ENCODE data around the gene PHB1.
"Not testable (repeated sequence)": the region's sequence is repeated elsewhere in the genome, so short reads cannot be mapped to it uniquely, and the experiment has no call there.

PHB1 gene

DNA sequence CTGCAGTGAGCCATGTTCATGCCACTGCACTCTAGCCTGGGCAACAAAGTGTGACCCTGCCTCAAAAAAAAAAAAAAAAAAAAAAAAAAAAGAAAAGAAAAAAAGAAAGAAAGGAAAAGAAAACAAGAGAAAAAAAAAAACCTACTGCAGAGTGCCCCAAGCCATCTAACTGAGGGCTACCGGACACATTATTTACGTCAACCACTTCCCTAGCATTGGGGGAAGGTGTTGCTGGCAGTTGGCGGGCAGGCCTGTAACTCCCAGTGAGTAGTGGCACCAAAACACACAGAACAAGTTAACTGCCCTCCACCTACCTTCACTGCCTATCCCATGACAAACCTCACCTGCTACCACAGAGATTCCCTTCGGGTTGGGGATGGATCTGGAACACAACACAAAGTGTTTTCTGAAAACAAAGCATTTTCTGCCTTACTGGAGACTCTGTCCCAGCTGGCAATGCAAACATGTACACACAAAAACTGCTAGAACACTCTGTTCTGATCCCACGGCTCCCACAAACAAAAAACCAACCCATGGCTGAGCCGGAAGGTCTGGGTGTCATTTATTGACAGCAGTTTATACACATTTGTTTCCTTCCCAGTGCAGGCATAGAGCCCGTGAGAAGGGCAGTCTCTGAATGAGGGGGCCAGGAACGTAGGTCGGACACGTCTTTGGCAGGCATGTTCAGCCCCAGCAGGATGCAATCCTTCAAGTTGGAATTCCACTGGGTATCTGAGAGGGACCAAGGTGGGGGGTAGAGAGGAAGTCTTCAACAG lies 11.0 kb downstream of the PHB1 start:
- DNase-seq, result no peak

DNA sequence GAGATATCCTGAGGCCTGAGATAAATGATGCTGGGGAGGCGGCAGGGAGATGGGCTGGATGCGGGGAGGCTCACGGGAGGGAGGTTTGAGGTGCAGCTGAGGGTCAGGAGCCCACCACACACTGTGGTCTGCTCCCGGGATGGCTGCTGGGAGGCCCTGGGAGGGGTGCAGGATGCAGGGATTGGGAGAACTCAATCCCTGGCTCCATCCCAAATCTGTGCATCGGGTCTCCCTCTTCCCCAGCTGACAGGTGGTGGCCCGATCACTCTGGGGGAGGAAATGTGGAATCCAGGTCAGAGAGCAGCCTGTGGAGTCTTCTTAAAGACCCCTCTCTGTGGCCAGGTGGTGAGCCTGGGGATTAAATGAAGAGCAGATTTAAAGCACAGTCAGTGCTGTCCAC lies 12.0 kb downstream of the PHB1 start:
- DNase-seq, result peak; percentile 87 to 94

DNA sequence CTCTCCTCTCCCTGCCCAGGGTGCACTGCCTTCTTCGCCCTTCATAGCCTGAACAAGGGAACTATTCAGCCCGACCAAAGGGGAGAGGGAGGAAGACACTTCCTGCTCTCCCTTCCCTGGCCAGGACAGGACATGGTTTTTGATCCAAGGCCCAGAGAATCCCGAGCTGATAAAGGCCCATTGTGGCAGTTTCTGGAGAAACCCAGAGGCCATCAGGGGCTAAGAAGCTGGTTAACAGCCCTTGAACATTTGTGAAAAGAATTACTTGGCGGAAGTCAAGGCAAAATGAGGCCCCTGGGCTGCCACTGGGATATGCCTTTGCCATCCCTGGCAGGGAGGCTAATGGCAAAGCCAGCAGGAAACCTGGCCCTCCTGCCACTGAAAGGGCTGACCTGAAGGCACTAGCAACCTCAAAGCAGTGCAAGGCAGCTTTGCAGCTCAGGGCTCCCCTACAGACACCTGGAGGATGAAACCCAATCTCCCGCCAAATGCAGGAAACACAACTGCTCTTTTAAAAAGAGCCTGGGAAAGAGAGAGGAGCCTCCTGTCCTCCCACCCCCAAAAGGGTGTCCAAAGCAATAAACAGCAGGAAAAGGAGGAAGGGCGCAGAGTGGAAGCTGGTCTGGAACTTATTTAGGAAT lies 12.6 kb downstream of the PHB1 start:
- DNase-seq, result peak; percentile 29 to 72

DNA sequence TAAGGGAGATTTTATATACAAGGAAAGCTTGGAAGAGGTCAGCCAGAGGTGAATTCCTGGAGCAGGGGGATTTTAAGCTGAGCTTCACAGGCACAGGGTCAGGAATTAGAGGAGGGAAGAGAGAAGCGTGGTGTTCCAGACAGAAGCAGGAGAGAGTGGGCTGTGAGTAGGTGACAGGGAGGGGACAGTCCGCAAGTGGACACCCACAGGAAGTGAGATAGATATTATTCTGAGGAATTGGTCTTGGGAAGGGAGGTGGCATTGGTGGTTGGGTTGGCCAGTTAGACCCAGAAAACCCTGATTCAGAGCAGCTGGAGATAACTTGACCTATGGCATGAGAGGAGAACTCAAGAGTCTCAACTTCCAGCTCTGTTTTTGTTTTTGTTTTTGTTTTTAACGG lies 14.7 kb downstream of the PHB1 start:
- DNase-seq, result no peak

DNA sequence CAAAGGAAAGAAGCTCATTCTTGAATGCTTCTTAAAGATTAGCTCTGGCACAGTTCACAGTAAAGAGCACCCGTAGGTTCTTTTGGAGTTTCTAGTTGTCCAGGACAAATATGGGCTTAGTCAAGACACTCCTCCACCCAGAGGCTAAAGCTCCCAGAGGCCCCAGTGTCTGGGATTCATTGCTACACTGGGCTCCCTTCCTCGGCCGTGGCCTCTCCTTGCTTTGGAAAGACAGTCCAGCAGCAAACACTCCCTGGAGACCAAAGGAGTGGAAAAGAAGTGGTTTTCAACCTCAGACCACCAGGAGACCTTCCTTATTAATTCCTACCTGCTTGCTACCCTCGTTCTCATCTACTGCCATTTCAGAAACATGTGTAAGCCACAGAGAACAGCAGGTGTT lies 17.1 kb downstream of the PHB1 start:
- DNase-seq, result no peak

DNA sequence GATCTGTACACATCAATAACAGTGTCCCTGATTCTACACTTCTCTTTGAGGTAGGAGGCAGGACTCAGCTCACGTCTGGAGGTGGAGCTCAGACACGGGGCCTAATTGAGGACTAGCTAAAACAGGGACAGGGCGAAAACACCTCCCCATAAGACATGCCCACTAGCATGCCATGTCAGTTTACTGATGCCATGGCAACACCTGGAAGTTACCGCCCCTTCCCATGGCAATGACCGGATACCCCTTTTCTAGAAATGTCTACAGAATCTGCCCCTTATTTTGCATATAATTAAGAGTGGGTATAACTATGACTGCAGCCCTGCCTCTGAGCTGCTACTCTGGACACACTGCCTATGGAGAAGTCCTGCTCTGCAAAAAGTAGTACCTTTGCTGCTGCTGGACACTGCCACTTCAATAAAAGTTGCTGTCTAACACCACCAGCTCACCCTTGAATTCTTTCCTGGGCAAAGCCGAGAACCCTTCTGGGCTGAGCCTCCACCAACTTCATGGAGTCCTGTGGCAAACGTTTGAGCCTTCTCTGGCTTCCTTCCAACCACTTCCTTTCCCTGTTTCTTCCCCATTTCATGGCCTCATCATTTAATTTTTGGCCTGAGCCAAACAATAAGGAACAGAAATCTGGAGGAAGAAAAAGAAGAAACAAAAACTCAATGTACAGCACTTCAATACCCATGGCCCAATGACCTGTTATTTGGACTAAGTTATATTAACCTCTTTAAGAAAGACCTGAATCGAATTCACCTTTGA lies 21.0 kb downstream of the PHB1 start:
- DNase-seq, result no peak

DNA sequence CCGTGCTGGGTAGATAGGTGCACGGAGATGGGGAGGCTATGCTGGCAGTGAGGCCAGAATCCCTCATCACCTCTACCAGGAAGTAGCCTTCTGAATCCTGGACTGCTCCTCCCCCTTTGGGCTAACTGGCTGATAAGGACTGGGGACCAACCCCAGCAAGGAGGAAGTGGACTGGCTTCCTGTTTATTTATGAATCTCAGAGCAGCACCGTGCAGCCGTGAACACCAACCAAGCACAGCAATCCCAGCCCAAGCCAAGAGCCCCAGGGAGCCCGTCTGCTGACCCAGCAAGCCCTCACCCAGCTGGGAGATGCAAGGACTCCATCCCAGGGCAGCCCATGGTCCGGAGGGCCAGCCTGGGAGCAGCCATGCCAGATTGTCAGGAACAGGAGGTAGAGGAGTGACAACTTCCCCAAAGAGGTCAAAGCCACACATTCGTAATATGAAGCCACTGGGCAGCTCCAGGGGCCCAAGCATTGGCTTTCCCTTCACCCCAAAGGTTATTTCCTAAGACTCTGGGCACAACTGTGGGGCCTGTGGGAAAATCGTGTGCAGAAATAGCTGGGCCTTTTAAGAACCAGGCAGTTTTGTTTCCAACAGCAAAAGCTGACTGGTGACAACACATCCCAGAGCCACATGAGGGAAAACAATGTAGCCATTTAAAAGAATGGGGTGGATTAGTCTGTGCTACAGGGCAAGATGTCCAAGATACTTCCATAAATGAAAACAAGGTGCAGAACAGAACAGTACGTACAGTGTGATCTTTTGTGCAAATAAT lies 23.9 kb downstream of the PHB1 start:
- no peak for DNase-seq

DNA sequence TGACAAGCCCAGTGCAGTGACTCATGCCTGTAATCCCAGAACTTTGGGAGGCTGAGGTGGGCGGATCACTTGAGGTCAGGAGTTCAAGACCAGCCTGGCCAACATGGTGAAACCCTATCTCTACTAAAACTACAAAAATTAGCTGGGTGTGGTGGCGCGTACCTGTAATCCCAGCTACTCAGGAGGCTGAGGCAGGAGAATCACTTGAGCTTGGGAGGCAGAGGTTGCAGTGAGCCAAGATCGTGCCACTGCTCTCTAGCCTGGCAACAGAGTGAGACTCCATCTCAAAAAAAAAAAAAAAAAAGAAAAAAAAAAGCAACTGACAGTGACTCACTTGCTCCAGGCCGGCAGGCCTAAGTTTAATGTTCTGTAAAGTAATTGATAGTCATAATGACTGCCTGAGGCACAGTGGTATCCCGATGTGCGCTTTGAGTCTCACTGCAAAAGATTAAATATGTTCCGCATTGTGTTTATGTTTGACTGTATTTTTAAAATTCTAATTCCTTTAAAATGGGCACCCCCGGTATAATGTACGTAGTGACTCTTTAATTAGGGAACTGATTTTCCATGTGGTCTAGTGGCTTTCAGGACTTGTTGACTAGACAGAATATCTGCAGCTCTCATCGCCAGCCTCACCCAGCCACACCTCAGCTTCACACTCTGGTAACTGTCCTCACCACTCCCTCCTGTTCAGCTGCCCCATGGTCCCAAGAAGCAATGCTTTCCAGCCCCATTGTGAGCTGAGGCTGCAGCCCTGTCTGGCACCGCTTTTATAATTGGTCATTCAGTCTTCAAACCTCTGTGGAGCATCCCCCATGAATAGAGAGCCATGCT lies 25.0 kb downstream of the PHB1 start:
- not testable (repeated sequence) for DNase-seq

DNA sequence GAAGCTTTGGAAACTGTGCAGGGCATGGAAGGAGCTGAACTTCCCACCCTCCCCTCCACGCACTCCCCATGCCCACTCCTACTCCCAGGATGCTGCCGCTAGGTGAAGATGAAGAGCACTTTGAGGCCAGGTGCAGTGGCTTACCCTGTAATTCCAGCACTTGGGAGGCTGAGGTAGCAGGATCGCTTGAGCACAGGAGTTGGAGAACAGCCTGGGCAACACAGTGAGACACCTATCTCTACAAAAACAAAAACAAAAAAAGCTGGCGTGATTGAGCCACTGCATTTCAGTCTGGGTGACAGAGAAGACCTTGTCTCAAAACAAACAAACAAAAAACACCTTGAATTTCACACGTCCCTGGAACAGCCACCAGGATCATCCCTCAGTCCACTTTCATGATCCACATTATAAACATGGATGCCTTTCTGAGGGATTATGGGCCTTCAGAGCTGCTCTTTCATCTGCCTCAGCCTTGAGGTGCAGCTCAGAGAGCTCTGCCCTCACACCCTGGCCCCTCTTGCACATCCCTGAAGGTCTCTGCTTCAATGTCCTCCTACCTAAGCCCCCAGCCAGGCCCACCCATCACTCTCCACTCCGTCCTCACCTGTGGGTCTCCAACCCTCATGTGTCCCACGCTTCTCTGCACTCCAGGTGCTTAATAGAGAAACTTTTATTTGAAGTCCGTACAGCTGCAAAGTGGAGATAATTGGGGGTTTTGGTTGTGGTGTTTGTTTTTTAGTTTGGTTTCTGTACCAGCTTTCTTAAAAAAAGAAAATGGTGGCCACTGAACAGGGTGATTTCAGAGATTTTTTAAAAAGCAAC lies 25.8 kb downstream of the PHB1 start:
- DNase-seq, result no peak

DNA sequence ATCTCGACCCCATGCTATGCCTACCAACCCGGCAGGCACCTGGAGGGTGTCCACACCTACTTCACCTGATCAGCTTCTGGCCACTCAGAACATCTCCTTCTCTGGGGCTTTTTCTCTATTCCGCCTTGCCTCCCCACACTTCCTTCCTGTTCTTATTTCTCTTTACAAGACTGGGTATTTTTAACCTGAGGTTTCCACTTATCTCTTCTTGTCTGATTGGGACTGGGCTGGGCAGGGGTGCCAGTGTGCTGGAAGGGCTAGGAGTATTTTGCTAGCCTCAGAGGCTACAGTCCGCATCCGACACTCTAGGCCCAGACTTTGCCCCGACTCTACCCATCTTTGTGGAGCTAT lies 26.4 kb downstream of the PHB1 start:
- DNase-seq, result no peak

DNA sequence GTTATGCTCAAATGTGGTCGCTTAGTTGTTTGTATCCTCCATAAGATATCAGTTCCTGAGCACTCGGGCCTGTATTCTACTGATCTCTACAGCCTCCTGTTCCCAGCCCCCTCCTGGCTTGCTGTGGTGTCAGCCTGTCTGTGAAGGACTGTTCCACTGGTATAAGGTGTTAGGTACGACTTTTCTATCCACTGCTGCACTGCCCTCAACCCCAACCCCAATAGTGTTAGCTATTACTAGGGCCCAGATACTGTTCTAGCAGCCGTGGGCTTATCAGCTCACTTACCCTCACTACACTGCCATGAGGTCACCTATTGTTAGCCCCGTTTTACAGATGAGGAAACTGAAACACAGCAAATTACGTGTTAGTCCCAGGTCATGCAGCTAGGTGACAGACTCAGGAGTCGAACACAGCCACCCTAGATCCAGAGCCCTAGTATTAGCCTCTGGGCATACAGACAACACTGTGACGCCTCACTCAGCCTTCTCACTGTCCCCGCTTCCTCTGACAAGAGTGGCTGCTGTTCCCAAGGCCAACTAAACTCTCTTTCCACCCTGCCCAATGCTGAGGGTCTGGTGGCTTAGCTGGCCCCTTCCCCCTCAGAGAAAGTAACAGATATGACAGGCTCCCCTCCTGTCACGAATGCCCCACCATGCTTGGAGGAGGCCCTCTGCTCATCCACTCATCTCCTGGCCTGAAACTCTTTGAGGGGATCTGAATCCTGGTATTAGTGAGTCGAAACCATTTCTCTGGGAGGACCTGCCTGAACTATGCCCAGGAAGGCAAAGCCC lies 27.0 kb downstream of the PHB1 start:
- no peak for DNase-seq

DNA sequence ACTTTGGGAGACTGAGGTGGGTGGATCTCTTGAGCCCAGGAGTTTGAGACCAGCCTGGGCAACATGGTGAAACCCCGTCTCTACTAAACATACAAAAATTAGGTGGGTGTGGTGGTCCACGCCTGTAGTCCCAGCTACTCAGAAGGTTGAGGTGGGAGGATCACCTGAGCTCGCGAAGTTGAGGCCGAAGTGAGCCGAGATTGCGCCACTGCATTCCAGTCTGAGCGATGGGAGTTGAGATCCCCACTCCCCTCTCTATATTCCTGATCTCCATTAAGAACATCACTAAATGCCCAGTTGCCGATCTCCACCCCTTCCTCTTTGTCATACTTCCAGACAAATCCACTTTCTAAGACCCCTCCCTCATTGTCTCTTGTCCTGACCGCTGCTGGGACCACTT lies 28.3 kb downstream of the PHB1 start:
- DNase-seq, result no peak

DNA sequence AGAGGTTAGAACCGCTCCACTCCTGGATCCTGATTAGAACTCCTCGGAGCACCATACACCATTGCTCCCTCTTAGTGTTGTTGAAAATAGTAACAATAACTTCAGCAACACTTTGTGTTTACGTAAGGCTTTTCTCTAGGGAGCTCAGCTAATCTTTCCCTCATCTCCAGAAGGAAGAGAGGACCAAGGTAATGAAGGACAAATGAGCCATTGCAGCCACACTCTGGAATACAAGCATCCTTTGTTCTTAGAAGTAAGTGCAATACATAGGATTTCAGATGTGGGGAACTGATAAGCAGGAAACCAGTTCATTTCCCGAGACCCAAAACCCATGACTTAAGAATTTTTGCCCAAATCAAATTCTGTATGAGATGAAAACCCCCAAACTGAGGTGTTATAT lies 29.7 kb downstream of the PHB1 start:
- no peak for DNase-seq

DNA sequence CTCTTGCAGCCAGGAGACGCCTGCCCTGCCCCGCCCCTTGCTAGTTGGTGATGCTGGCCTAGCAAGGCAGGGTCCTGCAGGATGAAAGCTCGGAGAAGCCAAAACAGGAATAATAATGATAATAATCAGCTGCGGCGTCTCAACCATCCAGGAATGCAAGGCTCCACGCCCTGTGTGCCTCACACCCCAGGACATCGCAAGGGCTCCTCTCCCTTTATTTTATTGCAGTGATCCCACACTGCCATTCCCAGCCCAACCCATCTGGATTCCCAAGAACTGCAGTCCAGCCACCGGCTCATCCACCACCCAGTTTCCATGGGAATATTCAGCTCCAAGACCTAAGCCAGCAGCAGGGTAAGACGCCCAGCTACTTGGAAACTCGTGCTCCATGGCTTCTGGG lies 31.6 kb downstream of the PHB1 start:
- no peak for DNase-seq

DNA sequence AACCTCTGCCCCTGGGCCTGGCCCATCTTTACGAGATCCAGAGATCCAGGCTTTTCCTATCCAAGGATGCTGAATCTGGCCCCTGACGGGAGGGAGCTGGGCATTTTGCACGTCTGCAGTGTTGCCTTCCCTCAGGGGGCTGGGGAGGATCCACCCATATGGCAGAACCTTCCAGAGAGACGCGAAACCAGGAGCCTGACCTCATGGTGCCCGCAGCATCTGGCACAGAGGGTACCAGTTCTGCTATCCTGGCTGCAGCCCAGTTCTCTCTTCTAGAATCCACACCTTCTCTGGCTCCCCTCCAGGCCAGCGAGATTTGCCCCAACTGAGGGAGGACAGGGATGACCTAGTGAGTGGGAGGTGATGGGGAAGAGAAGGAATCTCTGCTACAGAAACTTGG lies 32.1 kb downstream of the PHB1 start:
- DNase-seq, result no peak

DNA sequence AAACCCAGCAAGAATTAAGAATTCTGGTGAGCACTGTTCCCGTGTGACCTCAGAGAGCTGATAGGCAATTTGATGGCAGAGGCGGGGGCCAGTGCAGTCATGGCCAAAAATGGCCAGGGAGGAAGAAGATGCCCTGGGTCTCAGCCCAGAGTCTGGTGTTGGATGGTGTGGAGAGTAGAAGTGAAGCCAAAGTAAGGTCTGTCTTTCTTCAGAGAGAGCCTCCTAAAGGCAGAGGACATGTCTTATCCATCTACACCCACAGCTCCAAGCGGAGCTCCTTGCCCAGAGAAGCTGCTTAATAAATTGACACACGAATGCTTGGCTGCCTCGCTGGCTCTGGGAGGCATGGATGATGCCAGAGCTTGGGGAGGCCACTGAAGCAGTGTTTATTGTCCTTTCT lies 32.9 kb downstream of the PHB1 start:
- DNase-seq, result no peak

DNA sequence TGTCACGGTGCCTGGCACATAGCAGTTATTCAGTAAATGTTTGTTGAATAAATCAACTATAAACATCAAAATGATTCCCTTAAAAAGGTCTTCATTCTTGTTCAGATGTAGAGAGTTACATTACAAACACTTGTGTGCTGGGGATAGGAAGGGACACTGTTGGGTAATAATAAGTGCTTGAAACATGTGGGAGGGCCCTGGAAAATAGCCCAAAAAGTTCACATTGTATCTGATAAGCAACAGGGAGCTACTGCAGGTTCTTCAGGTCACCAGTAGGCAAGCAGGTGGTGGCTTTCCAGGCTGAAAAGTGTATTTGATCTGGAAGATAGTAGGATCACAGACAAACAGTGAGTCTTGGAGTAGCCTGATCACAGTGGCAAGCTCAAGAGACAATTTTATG lies 33.6 kb downstream of the PHB1 start:
- DNase-seq, result no peak

DNA sequence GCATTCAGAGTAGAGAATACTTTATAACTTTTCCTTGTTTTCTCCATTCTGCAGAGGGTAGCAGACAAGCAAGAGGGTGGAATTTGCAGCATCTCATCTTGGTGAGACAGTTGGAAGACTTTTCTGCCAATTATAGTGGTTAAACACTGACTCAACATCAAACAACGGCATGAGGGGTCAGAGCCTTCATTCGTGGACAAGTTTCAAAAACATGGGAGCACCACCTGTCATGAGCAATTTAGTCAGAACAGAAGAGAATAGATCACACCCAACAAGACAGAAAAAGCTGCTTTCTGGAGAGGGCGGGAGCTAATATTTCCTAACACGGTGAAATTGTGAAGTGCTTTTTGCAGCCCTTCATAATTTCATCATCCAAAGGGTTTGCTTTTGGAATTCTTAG lies 34.8 kb downstream of the PHB1 start:
- DNase-seq, result no peak

DNA sequence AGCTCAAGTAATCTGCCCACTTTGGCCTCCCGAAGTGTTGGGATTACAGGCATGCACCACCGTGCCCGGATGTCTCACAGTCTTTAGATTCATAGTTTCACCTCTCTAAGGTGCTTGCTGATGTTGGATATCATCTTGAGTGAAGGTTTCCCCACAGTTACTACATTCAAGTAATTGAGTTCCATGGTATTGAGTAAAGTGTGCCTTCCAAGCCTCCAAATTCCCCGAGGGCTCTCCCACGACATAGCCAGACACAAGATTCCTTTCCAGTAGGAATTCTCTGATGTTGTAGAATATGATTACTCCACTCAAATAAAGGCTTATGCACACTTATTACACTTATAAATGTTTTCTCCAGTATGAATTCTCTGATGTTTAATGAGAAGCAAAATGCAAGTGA lies 36.4 kb downstream of the PHB1 start:
- no peak for DNase-seq

DNA sequence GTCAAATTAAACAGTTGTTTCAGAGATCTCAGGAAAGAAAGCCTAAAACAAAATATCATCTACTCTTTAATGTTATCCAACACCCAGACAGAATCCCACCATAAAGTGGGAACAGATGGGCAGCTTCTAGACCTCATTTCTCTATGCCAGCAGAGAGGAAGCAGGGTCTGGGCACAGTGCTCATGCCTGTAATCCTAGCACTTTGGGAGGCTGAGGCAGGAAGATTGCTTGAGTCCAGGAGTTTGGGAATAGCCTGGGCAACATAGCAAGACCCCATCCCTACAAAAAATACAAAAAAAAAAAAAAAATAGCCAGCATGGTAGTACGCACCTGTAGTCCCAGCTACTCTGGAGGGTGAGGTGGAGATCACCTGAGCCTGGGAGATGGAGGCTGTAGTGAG lies 39.1 kb downstream of the PHB1 start:
- DNase-seq, result no peak

DNA sequence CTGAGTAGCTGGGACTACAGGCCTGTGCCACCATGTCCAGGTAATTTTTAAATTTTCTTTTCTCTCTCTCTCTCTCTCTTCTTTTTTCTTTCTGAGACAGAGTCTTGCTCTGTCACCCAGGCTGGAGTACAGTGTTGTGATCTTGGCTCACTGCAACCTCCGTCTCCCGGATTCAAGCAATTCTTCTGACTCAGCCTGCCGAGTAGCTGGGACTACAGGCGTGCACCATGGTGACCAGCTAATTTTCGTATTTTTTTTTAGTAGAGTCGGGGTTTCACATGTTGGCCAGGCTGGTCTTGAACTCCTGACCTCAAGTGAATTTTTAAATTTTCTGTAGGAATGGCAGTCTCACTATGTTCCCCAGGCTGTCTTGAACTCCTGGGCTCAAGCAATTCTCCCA lies 41.6 kb downstream of the PHB1 start:
- no peak for DNase-seq
